Measurements from ENCODE around the gene PNN.
"Not testable (repeated sequence)": the region's sequence is repeated elsewhere in the genome, so short reads cannot be mapped to it uniquely, and the experiment has no call there.

PNN gene

DNA sequence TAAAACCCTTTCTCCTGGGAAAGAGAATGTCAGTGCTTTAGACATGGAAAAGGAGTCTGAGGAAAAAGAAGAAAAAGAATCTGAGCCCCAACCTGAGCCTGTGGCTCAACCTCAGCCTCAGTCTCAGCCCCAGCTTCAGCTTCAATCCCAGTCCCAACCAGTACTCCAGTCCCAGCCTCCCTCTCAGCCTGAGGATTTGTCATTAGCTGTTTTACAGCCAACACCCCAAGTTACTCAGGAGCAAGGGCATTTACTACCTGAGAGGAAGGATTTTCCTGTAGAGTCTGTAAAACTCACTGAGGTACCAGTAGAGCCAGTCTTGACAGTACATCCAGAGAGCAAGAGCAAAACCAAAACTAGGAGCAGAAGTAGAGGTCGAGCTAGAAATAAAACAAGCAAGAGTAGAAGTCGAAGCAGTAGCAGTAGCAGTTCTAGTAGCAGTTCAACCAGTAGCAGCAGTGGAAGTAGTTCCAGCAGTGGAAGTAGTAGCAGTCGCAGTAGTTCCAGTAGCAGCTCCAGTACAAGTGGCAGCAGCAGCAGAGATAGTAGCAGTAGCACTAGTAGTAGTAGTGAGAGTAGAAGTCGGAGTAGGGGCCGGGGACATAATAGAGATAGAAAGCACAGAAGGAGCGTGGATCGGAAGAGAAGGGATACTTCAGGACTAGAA lies 6.1 kb downstream of the PNN start:
- DNase-seq (ENCODE audit: low spot score) = no peak

DNA sequence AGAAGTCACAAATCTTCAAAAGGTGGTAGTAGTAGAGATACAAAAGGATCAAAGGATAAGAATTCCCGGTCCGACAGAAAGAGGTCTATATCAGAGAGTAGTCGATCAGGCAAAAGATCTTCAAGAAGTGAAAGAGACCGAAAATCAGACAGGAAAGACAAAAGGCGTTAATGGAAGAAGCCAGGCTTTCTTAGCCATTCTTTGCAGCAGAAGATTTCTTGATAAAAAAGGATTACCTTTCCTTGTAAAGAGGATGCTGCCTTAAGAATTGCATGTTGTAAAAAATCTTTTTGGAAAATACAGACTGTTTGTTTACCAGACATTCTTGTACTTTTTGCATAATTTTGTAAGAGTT lies 6.6 kb downstream of the PNN start:
- DNase-seq (ENCODE audit: low spot score) = no peak

DNA sequence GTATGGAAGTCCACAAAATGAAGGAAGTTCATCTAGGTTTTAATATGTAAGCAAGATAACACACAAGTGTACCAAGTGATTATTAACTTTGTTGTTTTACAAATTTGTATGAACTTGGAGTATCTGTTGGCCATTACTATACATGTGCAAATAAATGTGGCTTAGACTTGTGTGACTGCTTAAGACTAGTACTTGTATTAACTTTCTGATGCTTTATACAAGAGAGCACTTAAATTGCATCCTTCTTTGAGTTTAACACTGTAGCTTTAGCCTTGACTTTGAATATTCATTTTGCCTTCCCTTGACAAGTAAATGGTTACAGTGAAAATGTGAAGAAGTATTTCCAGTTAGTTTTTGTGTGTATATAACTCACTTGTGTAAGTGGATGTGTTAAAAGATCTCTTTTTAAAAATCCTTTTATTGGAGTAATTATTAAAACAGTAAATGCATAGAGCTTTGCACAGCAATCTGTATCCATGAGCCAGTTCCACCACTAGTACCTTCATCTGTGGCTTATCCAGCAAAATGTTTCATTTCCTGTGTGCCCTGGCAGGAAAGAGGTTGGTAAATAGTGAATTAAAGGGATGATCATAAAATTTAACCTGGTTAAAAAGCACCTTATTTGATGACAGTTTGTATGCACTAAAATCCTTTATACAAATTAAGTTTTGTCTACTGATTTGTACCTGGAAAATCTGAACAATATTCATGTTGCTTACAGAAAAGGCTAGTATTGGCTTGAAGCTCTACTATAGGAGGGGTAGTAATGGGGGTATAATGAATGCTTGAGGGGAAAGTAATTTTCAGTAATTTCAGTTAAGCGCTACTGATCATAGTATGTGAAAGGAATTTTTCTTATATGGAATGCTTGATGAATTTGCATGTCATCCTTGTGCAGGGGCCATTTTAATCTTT lies 8.0 kb downstream of the PNN start:
- no peak for DNase-seq (ENCODE audit: low spot score)

GRCh38 chr14:39183685-39184003 lies 8.6 kb downstream of the PNN start:
- not testable (repeated sequence) for DNase-seq (ENCODE audit: low spot score)

DNA sequence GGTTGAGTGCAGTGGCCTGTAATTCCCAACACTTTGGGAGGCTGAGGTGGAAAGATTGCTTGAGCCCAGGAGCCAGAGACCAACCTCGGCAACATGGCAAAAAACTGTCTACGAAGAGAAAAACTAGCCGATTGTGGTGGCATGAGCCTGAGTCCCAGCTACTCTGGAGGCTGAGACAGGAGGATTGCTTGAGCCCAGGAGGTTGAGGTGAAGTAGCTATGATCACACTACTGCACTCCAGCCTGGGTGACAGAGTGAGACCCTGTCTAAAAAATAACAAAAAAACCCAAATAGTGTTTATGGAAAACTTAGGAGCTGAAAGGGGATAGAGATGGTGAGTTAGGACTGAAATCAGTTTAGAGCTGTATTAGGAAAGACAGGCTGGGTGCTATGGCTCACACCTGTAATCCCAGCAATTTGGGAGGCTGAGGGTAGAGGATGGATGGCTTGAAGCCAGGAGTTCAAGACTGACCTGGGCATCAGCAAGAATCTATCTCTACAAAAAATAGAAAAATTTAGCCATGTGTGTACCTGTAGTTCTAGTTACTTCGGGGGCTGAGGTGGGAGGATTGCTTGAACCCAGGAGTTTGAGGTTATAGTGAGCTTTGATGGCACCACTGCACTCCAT lies 9.7 kb downstream of the PNN start:
- no peak for DNase-seq (ENCODE audit: low spot score)

DNA sequence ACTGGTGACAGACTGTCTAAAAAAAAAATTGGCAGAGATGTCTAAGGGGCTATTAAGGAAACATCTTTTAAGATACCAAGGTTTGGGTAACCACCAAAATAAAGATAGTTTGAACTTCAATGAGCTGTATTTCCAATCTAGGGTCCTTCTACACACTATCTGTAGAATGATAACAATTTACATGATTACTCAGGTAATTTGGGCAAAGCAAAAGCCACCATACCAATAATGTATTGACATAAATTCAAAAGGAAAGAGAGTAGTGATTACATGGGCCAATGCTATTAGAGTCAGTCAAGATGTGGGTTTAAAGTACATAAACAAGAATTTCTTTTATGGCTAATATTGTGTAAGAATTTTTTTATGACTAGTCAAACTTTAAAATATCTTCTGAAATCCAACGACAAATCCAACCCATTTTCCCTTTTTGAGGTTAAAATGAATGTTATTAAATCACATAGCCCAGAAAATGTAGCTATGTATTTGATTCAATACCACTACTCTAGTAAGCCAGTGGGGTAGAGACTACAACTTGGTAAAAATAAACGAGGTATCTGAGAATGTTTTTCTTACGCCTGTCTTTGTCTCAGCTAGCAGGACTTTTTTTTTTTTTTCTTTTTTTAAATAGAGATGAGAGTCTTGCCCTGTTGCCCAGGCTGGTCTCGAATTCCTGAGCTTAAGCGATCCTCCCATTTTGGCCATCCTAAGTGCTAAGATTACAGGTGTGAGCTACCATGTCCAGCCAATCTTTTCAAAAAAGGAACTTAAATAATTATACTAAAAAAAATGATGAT lies 10.4 kb downstream of the PNN start:
- DNase-seq (ENCODE audit: low spot score) = no peak

GRCh38 chr14:39186941-39187525 lies 12.0 kb downstream of the PNN start:
- DNase-seq (ENCODE audit: low spot score) = no peak

DNA sequence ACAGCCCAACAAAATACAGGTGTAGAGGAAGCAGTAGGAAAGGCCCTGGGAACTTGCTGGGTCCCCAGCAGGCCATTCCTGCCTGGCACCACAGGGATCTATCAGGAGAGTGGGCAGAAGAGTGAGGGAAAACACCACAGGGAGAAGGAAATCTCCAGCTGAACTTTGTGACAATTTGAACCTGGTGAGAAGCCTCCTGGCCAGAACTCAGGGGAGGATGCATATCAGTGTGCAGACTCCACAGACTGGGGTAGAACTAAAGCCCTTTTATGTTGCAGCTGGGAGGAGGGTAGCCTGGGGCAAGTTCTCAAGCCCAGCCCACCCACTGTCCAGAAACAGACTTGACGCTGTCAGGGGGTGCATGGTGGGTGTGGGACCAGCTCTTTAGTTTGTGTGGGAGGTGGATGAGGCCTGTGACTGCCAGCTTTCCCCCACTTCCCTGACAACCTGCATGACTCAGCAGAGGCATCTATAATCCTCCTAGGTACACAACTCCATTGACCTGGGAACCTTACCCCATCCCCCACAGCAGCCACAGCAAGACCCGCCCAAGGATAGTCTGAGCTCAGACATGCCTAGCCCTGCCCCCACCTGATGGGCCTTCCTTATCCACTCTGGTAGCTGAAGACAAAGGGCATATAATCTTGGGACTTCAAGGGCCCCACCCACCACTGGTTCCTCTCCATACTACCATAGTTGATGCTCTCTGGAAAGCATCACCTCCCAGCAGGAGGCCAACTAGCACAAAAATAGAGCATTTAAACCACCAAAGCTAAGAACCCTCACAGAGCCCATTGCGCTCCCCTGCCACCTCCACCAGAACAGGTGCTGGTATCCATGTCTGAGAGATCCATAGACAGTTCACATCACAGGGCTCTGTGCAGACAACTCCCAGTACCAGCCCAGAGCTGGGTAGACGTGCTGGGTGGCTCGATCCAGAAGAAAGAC lies 28.9 kb downstream of the PNN start:
- no peak for DNase-seq (ENCODE audit: low spot score)

DNA sequence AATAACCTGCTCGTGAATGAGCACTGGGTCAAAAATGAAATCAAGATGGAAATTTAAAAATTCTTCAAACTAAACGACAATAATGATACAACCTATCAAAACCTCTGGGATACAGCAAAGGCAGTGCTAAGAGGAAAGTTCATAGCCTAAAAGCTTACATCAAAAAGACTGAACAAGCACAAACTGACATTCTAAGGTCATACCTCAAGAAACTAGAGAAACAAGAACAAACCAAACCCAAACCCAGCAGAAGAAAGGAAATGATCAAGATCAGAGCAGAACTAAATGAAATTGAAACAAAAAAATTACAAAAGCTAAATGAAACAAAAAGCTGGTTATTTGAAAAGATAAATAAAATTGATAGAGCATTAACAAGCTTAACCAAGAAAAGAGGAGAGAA lies 32.4 kb downstream of the PNN start:
- not testable (repeated sequence) for DNase-seq (ENCODE audit: low spot score)

- DNase-seq (ENCODE audit: low spot score) = no peak
Measured at GRCh38 chr14:39211109-39211741, 36.2 kb downstream of the PNN start.

DNA sequence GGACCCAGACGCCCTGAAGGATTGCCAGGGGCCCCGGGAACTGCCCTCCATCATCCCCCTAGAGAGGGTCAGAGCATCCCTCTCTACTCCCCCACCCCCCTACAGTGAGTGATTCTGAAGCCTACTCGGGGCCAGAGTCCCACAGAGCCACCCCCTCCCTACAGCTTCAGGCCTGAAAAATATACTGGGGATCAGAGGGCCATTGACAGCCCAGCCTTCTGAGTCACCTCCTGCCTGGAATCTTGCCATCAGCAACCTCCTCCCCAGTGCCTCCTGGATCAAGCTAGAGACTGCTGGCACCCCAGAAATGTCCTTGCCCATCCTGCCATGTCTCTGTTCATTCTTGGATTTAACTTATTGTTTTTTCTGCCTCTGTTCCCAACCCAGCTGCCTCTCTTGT lies 37.0 kb downstream of the PNN start:
- DNase-seq (ENCODE audit: low spot score) = no peak

DNA sequence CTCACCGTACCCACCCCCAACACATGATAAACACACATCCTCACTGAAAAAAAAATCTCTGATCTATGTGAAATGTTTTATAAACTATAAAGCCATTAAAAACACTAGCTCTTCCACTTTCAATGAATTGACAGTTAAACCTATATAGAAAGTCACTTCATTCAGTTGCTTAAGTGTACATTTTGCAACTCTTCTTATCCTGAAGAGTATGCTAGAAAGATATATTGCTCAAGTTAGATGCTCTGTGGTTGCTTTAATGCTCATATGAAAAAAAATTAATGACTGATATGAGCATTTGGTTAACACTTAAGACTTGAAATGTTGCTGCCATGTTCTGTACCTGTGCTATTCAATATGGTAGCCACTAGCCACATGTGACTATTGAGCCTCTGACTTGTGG lies 37.6 kb downstream of the PNN start:
- no peak for DNase-seq (ENCODE audit: low spot score)

GRCh38 chr14:39217214-39217879 lies 42.3 kb downstream of the PNN start:
- DNase-seq (ENCODE audit: low spot score) = no peak

- DNase-seq (ENCODE audit: low spot score) = no peak
Measured at GRCh38 chr14:39218171-39218769, 43.2 kb downstream of the PNN start.

DNA sequence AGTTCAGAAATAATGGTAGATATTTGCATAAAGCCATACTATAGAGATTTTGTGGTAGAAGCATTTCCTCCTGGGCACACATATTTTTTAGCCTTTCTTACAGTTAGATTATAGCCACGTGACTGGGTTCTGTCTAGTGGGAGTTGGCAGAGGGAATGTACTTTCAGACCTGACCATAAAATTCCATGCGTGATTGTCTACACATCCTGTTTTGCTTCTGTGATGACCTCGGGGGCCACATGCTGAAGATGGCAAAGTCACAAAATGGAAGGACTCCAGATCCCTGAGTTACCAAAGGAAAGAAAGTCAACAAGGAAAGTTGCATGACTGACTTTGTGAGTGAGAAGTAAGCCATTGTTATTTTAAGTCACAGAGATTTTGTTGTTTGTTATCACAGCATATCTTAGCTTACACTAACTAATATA lies 44.0 kb downstream of the PNN start:
- DNase-seq (ENCODE audit: low spot score) = no peak

DNA sequence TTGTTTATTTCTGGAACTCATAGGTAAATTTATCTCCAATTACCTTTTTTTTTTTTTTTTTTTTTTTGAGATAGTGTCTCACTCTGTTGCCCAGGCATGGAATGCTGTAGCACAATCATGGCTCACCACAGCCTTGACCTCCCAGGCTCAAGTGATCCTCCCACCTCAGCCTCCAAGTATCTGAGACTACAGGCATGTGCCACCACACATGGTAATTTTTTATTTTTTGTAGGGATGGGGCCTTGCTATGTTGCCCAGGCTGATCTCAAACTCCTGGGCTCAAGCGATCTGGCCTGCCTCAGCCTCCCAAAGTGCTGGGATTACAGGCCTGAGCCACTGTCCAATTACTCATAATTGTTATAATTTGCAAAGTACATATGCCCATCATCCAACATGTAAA lies 45.4 kb downstream of the PNN start:
- DNase-seq (ENCODE audit: low spot score) = not testable (repeated sequence)

DNA sequence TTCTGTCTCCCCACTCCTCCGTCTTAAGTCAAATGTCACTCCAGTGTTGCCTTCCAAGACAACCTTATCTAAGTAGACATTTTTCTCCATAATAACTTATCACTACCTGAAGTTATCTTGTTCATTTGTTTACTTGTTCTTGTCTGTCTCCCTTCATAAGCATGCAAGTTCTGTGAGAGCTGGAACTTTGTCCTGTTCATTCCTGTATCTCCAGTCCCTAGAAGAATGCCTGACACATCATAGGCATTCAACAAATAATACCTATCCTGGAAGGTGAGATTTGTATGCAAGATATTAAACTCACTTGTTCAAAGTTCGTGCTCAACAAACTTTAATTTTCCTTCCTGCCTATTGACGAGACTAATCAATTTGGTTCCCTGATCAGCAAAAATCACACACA lies 53.0 kb downstream of the PNN start:
- DNase-seq (ENCODE audit: low spot score) = no peak

GRCh38 chr14:39228509-39229221 lies 53.6 kb downstream of the PNN start:
- no peak for DNase-seq (ENCODE audit: low spot score)

- no peak for DNase-seq (ENCODE audit: low spot score)
Measured at GRCh38 chr14:39229222-39229543, 54.1 kb downstream of the PNN start.

Data from hematopoietic multipotent progenitor cell treated with erythropoietin and hydrocortisone succinate and interleukin-3 and kit ligand, for 17 days (in vitro differentiated cells).